T-cell (primary cell): ENCODE measurements around the gene PTP4A2. TPM values are rescaled to one million over a fixed set of nuclear protein-coding genes. Genes with fewer than 3 reads are reported as not detected.
A peak's percentile ranks its signal among the peaks of the same experiment; 100 is the strongest.

Experiments
- ATAC-seq, 4 experiments: fragments of 200-7000 bp in 3 of 4; fragments of 150-1000 bp in 1 of 4; cut with Tn5 transposase; replicated peaks in 1 of 4; 1 replicate in 3 of 4; 2 replicates in 1 of 4; pipeline ENCODE4 v1.10.0; 2021; ENCODE audit warnings: moderate library complexity in 3 of 4, mild to moderate bottlenecking in 2 of 4, moderate number of reproducible peaks in 1 of 4
- CTCF ChIA-PET, 2 donors: fragments of 300-600 bp; sonication (Branson Sonifier 250); formaldehyde crosslinking; loops; one replicate each; lab custom pipeline; 2022; ENCODE audit warnings: antibody characterized with exemption in 2 of 2; lab: Charles Lee
- POLR2A ChIA-PET, 2 donors: fragments of 300-600 bp; sonication (Branson Sonifier 250); formaldehyde crosslinking; loops; one replicate each; lab custom pipeline; 2022; ENCODE audit warnings: antibody characterized with exemption in 2 of 2; lab: Charles Lee
- DNase-seq, 35 experiments: peaks; one replicate each; pipeline versions ENCODE4 v3.0.0 to v3.0.0-alpha.2; 2013 to 2023
- H3K27ac ChIP-seq: one replicate; pipeline ENCODE4 v1.5.1; 2013; ENCODE audit warnings: low read length
- H3K27me3 ChIP-seq, 2 experiments: replicated peaks in 1 of 2; 1 replicate in 1 of 2; 2 replicates in 1 of 2; pipeline versions ENCODE4 v1.6.1 to v1.7.0; 2013; ENCODE audit warnings: low read length in 1 of 2, mixed read lengths in 1 of 2; ENCODE audit not compliant: control insufficient read depth in 2 of 2, insufficient read depth in 2 of 2; ENCODE audit errors: extremely low read depth in 1 of 2
- H3K36me3 ChIP-seq, 2 donors: 1 replicate in 1 of 2; 2 replicates in 1 of 2; pipeline versions ENCODE4 v1.6.1 to v1.7.0; 2013; ENCODE audit warnings: low read length in 1 of 2; ENCODE audit not compliant: control insufficient read depth in 2 of 2, insufficient read depth in 1 of 2; ENCODE audit errors: extremely low read depth in 1 of 2
- H3K4me1 ChIP-seq, 2 experiments: 1 replicate in 1 of 2; 2 replicates in 1 of 2; pipeline versions ENCODE4 v1.6.1 to v1.7.0; 2013; ENCODE audit warnings: low read length in 2 of 2, mixed read lengths in 1 of 2; ENCODE audit not compliant: insufficient read depth in 2 of 2, control insufficient read depth in 1 of 2; ENCODE audit errors: extremely low read depth in 1 of 2
- H3K4me3 ChIP-seq, 2 donors: 1 replicate in 1 of 2; 2 replicates in 1 of 2; pipeline versions ENCODE4 v1.5.1 to v1.7.0; 2013; ENCODE audit warnings: mild to moderate bottlenecking in 2 of 2, low read length in 1 of 2, moderate library complexity in 1 of 2; ENCODE audit not compliant: control insufficient read depth in 1 of 2; ENCODE audit errors: extremely low read depth in 1 of 2
- H3K9me3 ChIP-seq: 2 replicates; pipeline ENCODE4 v1.7.0; 2013
- H3K27ac Mint-ChIP-seq, 2 donors: one replicate each; pipeline ENCODE4 v1.8.0; 2020 to 2021; ENCODE audit warnings: mild to moderate bottlenecking in 2 of 2, mixed read lengths in 2 of 2
- H3K27me3 Mint-ChIP-seq, 2 donors: one replicate each; pipeline ENCODE4 v1.8.0; 2021 to 2022; ENCODE audit warnings: mixed read lengths in 2 of 2
- H3K36me3 Mint-ChIP-seq: one replicate; pipeline ENCODE4 v1.8.0; 2021; ENCODE audit warnings: mixed read lengths
- H3K4me1 Mint-ChIP-seq, 3 donors: one replicate each; pipeline ENCODE4 v1.8.0; 2020 to 2022; ENCODE audit warnings: mixed read lengths in 3 of 3, mild to moderate bottlenecking in 1 of 3
- H3K4me3 Mint-ChIP-seq, 3 donors: one replicate each; pipeline ENCODE4 v1.8.0; 2020 to 2022; ENCODE audit warnings: mild to moderate bottlenecking in 3 of 3, mixed read lengths in 3 of 3, moderate library complexity in 3 of 3
- H3K9me3 Mint-ChIP-seq, 3 donors: one replicate each; pipeline ENCODE4 v1.8.0; 2020 to 2022; ENCODE audit warnings: mixed read lengths in 3 of 3
- WGBS: methylation state at CpG from one replicate; pipeline ENCODE4 v1.1.5; 2013; ENCODE audit warnings: missing lambda C conversion rate; ENCODE audit not compliant: insufficient coverage; 5-methylcytosine and 5-hydroxymethylcytosine counted together
- total RNA-seq, 35 experiments: library from RNA in 6 of 35; stranded (reverse) in 6 of 35; fragments of 120-200 nt in 1 of 35; gene quantifications; one replicate each; pipeline versions ENCODE4 v1.2.1 to v1.2.4 and lab custom pipeline; 2013 to 2026

Gene PTP4A2
- total RNA-seq, 5 donors from 2014 or later (not counting 1 experiment from before 2014, with no cell fraction given), result 187 to 341 (median 224) TPM

DNA sequence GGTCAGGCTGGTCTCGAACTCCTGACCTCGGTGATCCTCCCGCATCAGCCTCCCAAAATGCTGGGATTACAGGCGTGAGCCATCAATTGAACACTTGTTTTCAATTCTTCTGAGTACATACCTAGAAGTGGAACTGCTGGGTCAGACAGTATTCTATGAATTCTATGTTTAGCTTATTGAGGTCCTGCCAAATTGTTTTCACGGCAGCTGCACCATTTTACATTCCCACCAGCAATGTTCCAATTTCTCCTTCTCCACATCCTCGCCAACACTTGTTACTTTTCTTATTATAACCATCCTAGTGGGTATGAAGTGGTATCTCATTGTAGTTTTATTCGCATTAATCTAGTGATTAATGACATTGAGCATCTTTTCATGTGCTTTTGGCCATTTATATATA, 49.9 kb downstream of the PTP4A2 start:
- H3K4me3 Mint-ChIP-seq, result no peak overlapping the region
- H3K27ac Mint-ChIP-seq, result peak overlapping the region in 1 of 2 donors; percentile 44
- H3K9me3 ChIP-seq, result no peaks in the 10 kb centered on the region
- DNase-seq, result no peak
- H3K4me1 Mint-ChIP-seq, result peaks cover 20 to 39% (median 28%) of the 10 kb centered on the region in 3 donors
- no peaks in the 10 kb centered on the region for H3K36me3 Mint-ChIP-seq
- H3K4me1 ChIP-seq, result peaks cover 6 to 25% of the 10 kb centered on the region in 2 experiments
- no peak for ATAC-seq
- H3K9me3 Mint-ChIP-seq, result no peaks in the 10 kb centered on the region
- POLR2A ChIA-PET, result interaction anchor here (0.6 kb wide), 2 partner anchors 9 to 36 kb away, joined by 3 to 4 read pairs; no protein-coding TSS in a partner anchor
- no CpG with 5 or more reads among the region's 7 CpGs for WGBS
- no peak overlapping the region for H3K4me3 ChIP-seq
- CTCF ChIA-PET, result no interaction called here
- H3K27me3 Mint-ChIP-seq, result no peaks in the 10 kb centered on the region
- H3K27me3 ChIP-seq, result no peaks in the 10 kb centered on the region
- no peak overlapping the region for H3K27ac ChIP-seq
- no peaks in the 10 kb centered on the region for H3K36me3 ChIP-seq

DNA sequence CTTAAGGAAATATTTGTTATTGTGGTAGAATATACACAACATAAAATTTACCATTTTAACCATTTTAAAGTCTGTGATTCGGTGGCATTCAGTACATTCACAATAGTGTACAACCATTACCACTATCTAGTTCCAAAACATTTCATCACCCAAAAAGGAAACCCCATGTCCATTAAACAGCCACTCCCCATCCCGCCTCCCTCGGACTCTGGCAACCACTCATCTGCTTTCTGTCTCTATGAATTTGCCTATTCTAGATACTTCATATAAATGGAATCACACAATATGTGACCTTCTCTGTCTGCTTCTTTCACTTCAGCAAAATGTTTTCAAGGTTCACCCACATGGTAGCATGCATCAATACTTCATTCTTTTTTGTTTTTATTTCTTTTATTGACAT, 51.3 kb downstream of the PTP4A2 start:
- POLR2A ChIA-PET, result no interaction called here
- peaks cover 20 to 39% (median 28%) of the 10 kb centered on the region in 3 donors for H3K4me1 Mint-ChIP-seq
- WGBS, result 94% methylated on average over 2 of the region's 3 CpGs

DNA sequence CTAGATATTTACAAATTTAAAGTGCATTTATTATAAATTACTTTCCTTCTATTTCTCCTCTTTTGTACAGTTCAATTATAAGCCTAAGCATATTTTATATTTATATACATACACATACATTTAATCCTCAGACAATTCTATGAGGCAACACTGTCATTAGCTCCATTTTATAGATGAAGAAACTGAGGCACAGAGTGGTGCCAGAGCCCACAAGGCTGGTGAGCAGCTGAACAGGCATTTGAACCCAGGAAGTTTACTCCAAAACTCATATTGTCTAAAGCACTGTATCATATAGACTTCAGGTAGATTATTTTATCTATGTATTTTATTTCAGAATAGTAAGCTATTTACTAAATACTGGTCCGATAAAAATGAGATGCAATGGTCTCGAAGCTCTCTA, 52.3 kb downstream of the PTP4A2 start:
- H3K36me3 Mint-ChIP-seq, result no peaks in the 10 kb centered on the region
- H3K4me3 Mint-ChIP-seq, result no peak overlapping the region
- ATAC-seq, result no peak
- H3K27me3 Mint-ChIP-seq, result no peaks in the 10 kb centered on the region
- H3K4me1 ChIP-seq, result peaks cover 10 to 25% of the 10 kb centered on the region in 2 experiments
- no peaks in the 10 kb centered on the region for H3K27me3 ChIP-seq
- CTCF ChIA-PET, result interaction anchor here in 1 of 2 donors (0.6 kb wide), 1 partner anchor 45 kb away, joined by 3 read pairs; no protein-coding TSS in a partner anchor
- no peaks in the 10 kb centered on the region for H3K9me3 Mint-ChIP-seq
- no peaks in the 10 kb centered on the region for H3K36me3 ChIP-seq
- POLR2A ChIA-PET, result no interaction called here
- WGBS, result 100% methylated on average over 2 of the region's 2 CpGs
- no peak overlapping the region for H3K27ac Mint-ChIP-seq
- H3K27ac ChIP-seq, result no peak overlapping the region
- H3K9me3 ChIP-seq, result no peaks in the 10 kb centered on the region
- no peak overlapping the region for H3K4me3 ChIP-seq
- H3K4me1 Mint-ChIP-seq, result peaks cover 21 to 42% (median 29%) of the 10 kb centered on the region in 3 donors
- no peak for DNase-seq

More for the DNA sequence above, 51.3 kb downstream of the PTP4A2 start:
- H3K27me3 ChIP-seq, result no peaks in the 10 kb centered on the region
- Mint-ChIP-seq H3K27me3 (no peaks in the 10 kb centered on the region), H3K36me3 (no peaks in the 10 kb centered on the region), H3K4me3 (no peak overlapping the region), H3K27ac (no peak overlapping the region), H3K9me3 (no peaks in the 10 kb centered on the region)
- peaks cover 6 to 25% of the 10 kb centered on the region in 2 experiments for H3K4me1 ChIP-seq
- CTCF ChIA-PET, result no interaction called here
- DNase-seq (no peak), ATAC-seq (no peak)
- no peaks in the 10 kb centered on the region for H3K36me3 ChIP-seq
- H3K9me3 ChIP-seq, result no peaks in the 10 kb centered on the region
- H3K4me3 ChIP-seq, result no peak overlapping the region
- no peak overlapping the region for H3K27ac ChIP-seq

DNA sequence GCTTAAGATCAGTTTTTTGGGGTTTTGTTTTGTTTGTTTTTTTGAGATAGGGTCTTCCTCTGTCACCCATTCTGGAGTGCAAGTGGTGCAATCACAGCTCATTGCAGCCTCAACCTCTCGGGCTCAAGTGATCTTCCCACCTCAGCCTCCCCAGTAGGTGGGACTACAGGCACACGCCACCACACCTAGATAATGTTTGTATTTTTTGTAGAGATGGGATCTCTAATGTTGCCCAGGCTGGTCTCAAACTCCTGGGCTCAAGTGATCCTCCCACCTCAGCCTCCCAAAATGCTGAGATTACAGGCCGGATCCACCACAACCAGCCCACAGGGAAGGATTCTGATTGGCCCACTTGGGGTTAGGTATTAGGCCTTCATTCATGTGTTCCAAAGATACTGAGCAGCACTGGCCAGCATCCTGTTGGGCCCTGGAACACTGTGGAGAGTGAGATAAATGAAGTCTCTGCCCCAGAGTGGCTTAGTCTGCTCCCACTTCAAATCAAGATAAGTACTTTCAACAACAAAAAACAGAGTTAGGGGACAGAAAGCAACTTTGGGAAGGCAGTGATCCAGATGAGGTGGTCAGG, 54.7 kb downstream of the PTP4A2 start:
- Histone ChIP-seq H3K9me3 (no peaks in the 10 kb centered on the region), H3K4me3 (no peak overlapping the region), H3K4me1 (peaks cover 12 to 13% of the 10 kb centered on the region in 2 experiments), H3K27ac (no peak overlapping the region), H3K36me3 (no peaks in the 10 kb centered on the region), H3K27me3 (no peaks in the 10 kb centered on the region)
- no peak for DNase-seq
- H3K27me3 Mint-ChIP-seq, result no peaks in the 10 kb centered on the region
- H3K4me3 Mint-ChIP-seq, result no peak overlapping the region
- ChIA-PET POLR2A (no interaction called here), CTCF (interaction anchor here in 1 of 2 donors (0.8 kb wide), 1 partner anchor 42 kb away, joined by 3 read pairs; no protein-coding TSS in a partner anchor)
- ATAC-seq, result no peak
- H3K9me3 Mint-ChIP-seq, result no peaks in the 10 kb centered on the region
- H3K36me3 Mint-ChIP-seq, result no peaks in the 10 kb centered on the region
- WGBS, result no CpG with 5 or more reads among the region's 3 CpGs
- peaks cover 13 to 31% (median 19%) of the 10 kb centered on the region in 3 donors for H3K4me1 Mint-ChIP-seq
- peak overlapping the region in 1 of 2 donors; percentile 46 for H3K27ac Mint-ChIP-seq

DNA sequence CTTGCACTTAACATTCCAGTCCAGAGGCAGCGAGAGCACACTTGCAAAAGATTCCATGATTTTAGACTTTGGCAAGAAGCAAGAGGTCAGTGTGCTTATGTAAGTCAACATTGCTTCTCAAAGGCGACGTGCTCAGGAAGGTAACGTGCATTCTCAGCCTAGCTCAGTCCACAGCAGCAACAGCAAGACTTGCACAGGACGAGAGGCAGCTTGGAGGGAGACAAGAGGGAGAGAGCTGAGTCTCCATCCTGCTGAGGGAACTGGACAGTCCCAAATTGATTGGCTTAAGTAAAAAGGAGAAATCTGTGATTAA, 56.5 kb downstream of the PTP4A2 start:
- Mint-ChIP-seq H3K9me3 (no peaks in the 10 kb centered on the region), H3K36me3 (no peaks in the 10 kb centered on the region), H3K27ac (no peak overlapping the region), H3K4me3 (no peak overlapping the region), H3K4me1 (peaks cover 11 to 28% (median 15%) of the 10 kb centered on the region in 3 donors), H3K27me3 (no peaks in the 10 kb centered on the region)
- H3K9me3 ChIP-seq, result no peaks in the 10 kb centered on the region
- POLR2A ChIA-PET, result interaction anchor here in 1 of 2 donors (0.5 to 0.6 kb wide), 2 partner anchors 41 to 134 kb away, joined by 3 to 6 read pairs; no protein-coding TSS in a partner anchor
- peaks cover 12 to 17% of the 10 kb centered on the region in 2 experiments for H3K4me1 ChIP-seq
- CTCF ChIA-PET, result no interaction called here
- H3K27ac ChIP-seq, result no peak overlapping the region
- ATAC-seq, result no peak
- DNase-seq, result no peak
- H3K36me3 ChIP-seq, result no peaks in the 10 kb centered on the region
- 94% methylated on average over 4 of the region's 5 CpGs for WGBS
- no peak overlapping the region for H3K4me3 ChIP-seq
- no peaks in the 10 kb centered on the region for H3K27me3 ChIP-seq

DNA sequence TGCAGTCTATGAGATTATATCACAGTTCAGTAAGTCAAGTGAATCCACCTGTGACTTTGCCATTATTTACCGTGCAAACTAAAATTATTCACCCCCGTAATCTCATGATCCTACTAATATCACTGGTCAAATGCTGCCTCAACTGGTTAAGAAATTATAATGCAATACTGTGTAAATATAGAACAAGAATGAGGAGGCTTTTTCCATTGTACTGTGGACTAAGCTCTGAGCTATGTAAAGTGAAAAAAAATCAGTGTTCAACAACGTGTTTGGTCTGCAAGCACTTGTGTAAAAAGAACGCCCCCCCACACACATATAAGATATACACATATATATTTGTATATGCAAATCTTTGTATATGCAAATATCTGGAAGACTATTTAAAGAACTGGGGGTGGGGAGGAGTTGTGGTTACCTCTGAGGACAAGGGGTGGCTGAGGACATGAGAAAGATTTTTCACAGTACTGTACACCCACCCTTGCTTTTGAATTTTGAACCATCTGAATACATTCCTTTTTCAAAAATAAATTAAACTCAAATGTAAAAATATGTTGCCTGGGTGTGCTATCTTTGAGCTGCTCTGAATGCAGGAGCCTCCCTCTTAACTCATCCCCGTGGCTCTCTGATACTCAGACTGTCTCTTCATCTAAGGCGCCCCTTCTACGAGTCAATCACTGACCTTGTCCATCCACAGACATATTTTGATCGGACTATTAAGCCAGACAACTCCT, 57.0 kb downstream of the PTP4A2 start:
- peaks cover 12 to 17% of the 10 kb centered on the region in 2 experiments for H3K4me1 ChIP-seq
- no peaks in the 10 kb centered on the region for H3K36me3 Mint-ChIP-seq
- ATAC-seq (no peak), DNase-seq (no peak)
- no peaks in the 10 kb centered on the region for H3K27me3 Mint-ChIP-seq
- no peak overlapping the region for H3K4me3 Mint-ChIP-seq
- H3K4me3 ChIP-seq, result no peak overlapping the region
- no peaks in the 10 kb centered on the region for H3K9me3 ChIP-seq
- ChIA-PET POLR2A (interaction anchor here in 1 of 2 donors (0.6 kb wide), 1 partner anchor 42 kb away, joined by 3 read pairs; no protein-coding TSS in a partner anchor), CTCF (no interaction called here)
- H3K9me3 Mint-ChIP-seq, result no peaks in the 10 kb centered on the region
- no peaks in the 10 kb centered on the region for H3K36me3 ChIP-seq
- no peak overlapping the region for H3K27ac ChIP-seq
- WGBS, result 75% methylated on average over 4 of the region's 8 CpGs
- H3K27me3 ChIP-seq, result no peaks in the 10 kb centered on the region
- no peak overlapping the region for H3K27ac Mint-ChIP-seq
- H3K4me1 Mint-ChIP-seq, result peaks cover 11 to 30% (median 15%) of the 10 kb centered on the region in 3 donors
